B cell (primary cell): Measurements from ENCODE around the gene SLC4A2. TPM values are rescaled to one million over a fixed set of nuclear protein-coding genes. Genes with fewer than 3 reads are reported as not detected.

Experiments used
- ATAC-seq: fragments of 200-7000 bp; cut with Tn5 transposase; one replicate; pipeline ENCODE4 v1.10.0; 2021; ENCODE audit warnings: low read depth, mild to moderate bottlenecking, moderate number of reproducible peaks, moderate library complexity
- CTCF ChIA-PET: fragments of 350-600 bp; sonication (Branson Sonifier 250); formaldehyde crosslinking; loops from one replicate; lab custom pipeline; 2021; ENCODE audit warnings: antibody characterized with exemption, inconsistent platforms; lab: Charles Lee
- POLR2A ChIA-PET: fragments of 350-600 bp; sonication (Branson Sonifier 250); formaldehyde crosslinking; loops from one replicate; lab custom pipeline; 2021; ENCODE audit warnings: antibody characterized with exemption; lab: Charles Lee
- DNase-seq: peaks from one replicate; pipeline ENCODE4 v3.0.0; 2013
- H2AFZ ChIP-seq: 2 replicates; pipeline ENCODE4 v1.6.1; 2012; ENCODE audit warnings: mild to moderate bottlenecking, low read depth, low read length; ENCODE audit not compliant: insufficient read depth, poor library complexity, severe bottlenecking
- H3K27ac ChIP-seq, 2 donors: 1 replicate in 1 of 2; 2 replicates in 1 of 2; pipeline ENCODE4 v1.5.1; 2012 to 2013; ENCODE audit warnings: low read length in 2 of 2, mild to moderate bottlenecking in 2 of 2, moderate library complexity in 1 of 2
- H3K27me3 ChIP-seq, 4 experiments: fragments of 200-600 bp in 1 of 4; sonication (generic) in 1 of 4; replicated peaks in 1 of 4; 1 replicate in 2 of 4; 2 replicates in 2 of 4; pipeline versions ENCODE4 v1.6.1 to v1.7.0; 2013 to 2016; ENCODE audit warnings: low read length in 3 of 4, mild to moderate bottlenecking in 2 of 4, mixed read lengths in 1 of 4, moderate library complexity in 1 of 4; ENCODE audit not compliant: insufficient read depth in 4 of 4, control insufficient read depth in 3 of 4; ENCODE audit errors: control extremely low read depth in 1 of 4
- H3K36me3 ChIP-seq, 2 experiments: replicated peaks in 1 of 2; 1 replicate in 1 of 2; 2 replicates in 1 of 2; pipeline versions ENCODE4 v1.6.1 to v1.7.1; 2013; ENCODE audit warnings: low read length in 1 of 2; ENCODE audit not compliant: insufficient read depth in 2 of 2, control insufficient read depth in 1 of 2; ENCODE audit errors: control extremely low read depth in 1 of 2, extremely low read depth in 1 of 2
- H3K4me1 ChIP-seq, 2 donors: fragments of 200-600 bp in 1 of 2; sonication (generic) in 1 of 2; 1 replicate in 1 of 2; 2 replicates in 1 of 2; pipeline versions ENCODE4 v1.5.1 to v1.6.1; 2013 to 2017; ENCODE audit warnings: low read length in 2 of 2; ENCODE audit not compliant: control insufficient read depth in 2 of 2, insufficient read depth in 2 of 2
- H3K4me2 ChIP-seq: replicated peaks from 2 replicates; pipeline ENCODE3; 2012; ENCODE audit warnings: mild to moderate bottlenecking, low read depth, low read length; ENCODE audit not compliant: poor library complexity, severe bottlenecking
- H3K4me3 ChIP-seq, 5 experiments: fragments of 200-600 bp in 1 of 5; sonication (generic) in 1 of 5; 1 replicate in 3 of 5; 2 replicates in 2 of 5; pipeline versions ENCODE4 v1.5.1 to v1.7.0; 2011 to 2016; ENCODE audit warnings: low read length in 4 of 5, mild to moderate bottlenecking in 4 of 5, low read depth in 2 of 5, control low read depth in 1 of 5, moderate library complexity in 1 of 5; ENCODE audit not compliant: insufficient read depth in 1 of 5; ENCODE audit errors: control extremely low read depth in 1 of 5, extremely low read depth in 1 of 5
- H3K79me2 ChIP-seq: fragments of 200-600 bp; sonication (generic); one replicate; pipeline ENCODE4 v1.6.0; 2016; ENCODE audit warnings: low read length; ENCODE audit not compliant: control insufficient read depth, insufficient read depth
- H3K9ac ChIP-seq: fragments of 200-600 bp; sonication (generic); 2 replicates; pipeline ENCODE4 v1.6.1; 2017; ENCODE audit warnings: mild to moderate bottlenecking, low read length, moderate library complexity
- H3K9me3 ChIP-seq, 3 donors: one replicate each; pipeline versions ENCODE4 v1.6.1 to v1.7.1; 2013; ENCODE audit warnings: low read length in 2 of 3; ENCODE audit not compliant: control insufficient read depth in 2 of 3, insufficient read depth in 1 of 3; ENCODE audit errors: control extremely low read depth in 1 of 3
- H4K20me1 ChIP-seq: 2 replicates; pipeline ENCODE4 v1.6.0; 2012; ENCODE audit warnings: mild to moderate bottlenecking, low read length; ENCODE audit not compliant: insufficient read depth, control insufficient read depth, poor library complexity, severe bottlenecking
- H3K27ac Mint-ChIP-seq: one replicate; pipeline ENCODE4 v1.8.0; 2021; ENCODE audit warnings: mixed read lengths
- H3K27me3 Mint-ChIP-seq: one replicate; pipeline ENCODE4 v1.8.0; 2021; ENCODE audit warnings: mixed read lengths
- H3K4me1 Mint-ChIP-seq: one replicate; pipeline ENCODE4 v1.8.0; 2021; ENCODE audit warnings: mixed read lengths
- H3K4me3 Mint-ChIP-seq: one replicate; pipeline ENCODE4 v1.8.0; 2021; ENCODE audit warnings: mixed read lengths
- H3K9me3 Mint-ChIP-seq: one replicate; pipeline ENCODE4 v1.8.0; 2022; ENCODE audit warnings: mixed read lengths; ENCODE audit not compliant: insufficient read depth
- EZH2 ChIP-seq: IDR thresholded peaks from 2 replicates; pipeline ENCODE4 v1.6.1; 2012; ENCODE audit warnings: borderline replicate concordance, low read depth, mild to moderate bottlenecking, moderate library complexity, low read length; ENCODE audit not compliant: insufficient read depth, poor library complexity, severe bottlenecking
- WGBS: methylation state at CpG from one replicate; pipeline ENCODE4 v1.1.5; 2013; ENCODE audit warnings: missing lambda C conversion rate; ENCODE audit not compliant: insufficient coverage; 5-methylcytosine and 5-hydroxymethylcytosine counted together
- intact Hi-C: fragments of 100-400 bp; cut with micrococcal nuclease; formaldehyde crosslinking; loops from one replicate; pipeline ENCODE4 v1.10.0; 2022
- polyA plus RNA-seq: library from polyadenylated mRNA; depleted of rRNA; stranded (reverse); fragments of >200 nt; gene quantifications from 2 replicates; pipeline ENCODE4 v1.2.3, GENCODE V29; 2012
- total RNA-seq, 2 donors: library from RNA; stranded (reverse); fragments of 120-200 nt in 1 of 2; gene quantifications; 1 replicate in 1 of 2; 2 replicates in 1 of 2; pipeline versions ENCODE4 v1.2.3 to v1.2.4, GENCODE V29; 2013 to 2022
- TF ChIP-seq, protein P1 (sequence below): fragments of 200-600 bp; IDR thresholded peaks from one replicate; pipeline ENCODE4 v1.8.0; 2022; ENCODE audit warnings: antibody characterized with exemption, mild to moderate bottlenecking

Gene SLC4A2
- total and polyA plus RNA-seq, 2 donors (not counting 1 experiment from before 2014, with no cell fraction given), result 82.8 to 113 TPM

DNA sequence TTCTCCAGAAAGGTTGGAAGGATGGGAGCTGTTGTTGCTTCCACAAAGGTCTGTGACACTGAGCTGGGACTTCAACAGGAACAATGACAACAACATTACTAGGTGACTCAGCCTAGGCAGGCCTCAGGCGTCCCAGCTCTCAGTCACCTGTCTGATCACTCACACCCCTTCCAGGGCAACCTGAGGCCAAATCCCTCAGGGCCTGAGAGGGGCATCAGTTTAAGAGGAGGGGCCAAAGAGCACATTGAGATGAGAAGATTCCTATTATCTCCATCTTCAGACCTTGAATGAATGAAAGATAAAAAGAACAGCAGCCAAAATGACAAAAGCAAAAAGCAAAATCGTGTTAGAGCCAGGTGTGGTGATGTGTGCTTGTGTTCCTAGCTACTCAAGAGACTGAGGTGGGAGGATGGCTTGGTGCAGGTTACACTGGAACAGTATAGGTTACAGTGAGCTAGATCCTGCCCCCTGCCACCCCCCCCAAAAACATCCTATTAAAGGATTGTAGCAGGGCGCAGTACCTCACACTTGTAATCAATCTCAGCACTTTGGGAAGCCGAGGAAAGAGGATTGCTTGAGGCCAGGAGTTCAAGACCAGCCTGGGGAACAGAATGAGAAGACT lies 34.8 kb upstream of the SLC4A2 start, which contains the start of gene ATG9B:
Gene ATG9B (minus strand): TSS at position 60 of the 622 bp plus-strand sequence. CDS start 71 bp downstream, outside the sequence.
- peaks cover 23% of the 10 kb centered on the region for H3K4me1 Mint-ChIP-seq
- intact Hi-C loops, result loop anchor here (5.0 to 10.0 kb wide), 2 partner anchors 660 to 1252 kb away; partner anchors contain the start of genes REPIN1 and ZNF467
- H3K4me2 ChIP-seq, result no peak within 1 kb of the TSS
- no peaks in the 10 kb centered on the region for H3K36me3 ChIP-seq
- H3K27me3 ChIP-seq, result peaks cover 0 to 51% (median 24%) of the 10 kb centered on the region in 4 experiments
- H4K20me1 ChIP-seq, result no peaks in the 10 kb centered on the region
- H3K4me3 Mint-ChIP-seq, result no peak within 1 kb of the TSS
- no peak within 1 kb of the TSS for H3K9ac ChIP-seq
- peaks cover 15 to 17% of the 10 kb centered on the region in 2 donors for H3K4me1 ChIP-seq
- ChIA-PET CTCF (interaction anchor here (1.2 kb wide), 1 partner anchor 16 kb away, joined by 3 read pairs; no protein-coding TSS in a partner anchor), POLR2A (no interaction called here)
- no peak within 1 kb of the TSS for H3K27ac ChIP-seq
- no peak within 1 kb of the TSS for H3K27ac Mint-ChIP-seq
- no peaks in the 10 kb centered on the region for H3K9me3 ChIP-seq
- no peaks in the 10 kb centered on the region for H3K9me3 Mint-ChIP-seq
- no peak within 1 kb of the TSS for H3K4me3 ChIP-seq
- ATAC-seq (no peak), DNase-seq (no peak)
- TF ChIP-seq EZH2, result no peak
- TF ChIP-seq, protein P1, sequence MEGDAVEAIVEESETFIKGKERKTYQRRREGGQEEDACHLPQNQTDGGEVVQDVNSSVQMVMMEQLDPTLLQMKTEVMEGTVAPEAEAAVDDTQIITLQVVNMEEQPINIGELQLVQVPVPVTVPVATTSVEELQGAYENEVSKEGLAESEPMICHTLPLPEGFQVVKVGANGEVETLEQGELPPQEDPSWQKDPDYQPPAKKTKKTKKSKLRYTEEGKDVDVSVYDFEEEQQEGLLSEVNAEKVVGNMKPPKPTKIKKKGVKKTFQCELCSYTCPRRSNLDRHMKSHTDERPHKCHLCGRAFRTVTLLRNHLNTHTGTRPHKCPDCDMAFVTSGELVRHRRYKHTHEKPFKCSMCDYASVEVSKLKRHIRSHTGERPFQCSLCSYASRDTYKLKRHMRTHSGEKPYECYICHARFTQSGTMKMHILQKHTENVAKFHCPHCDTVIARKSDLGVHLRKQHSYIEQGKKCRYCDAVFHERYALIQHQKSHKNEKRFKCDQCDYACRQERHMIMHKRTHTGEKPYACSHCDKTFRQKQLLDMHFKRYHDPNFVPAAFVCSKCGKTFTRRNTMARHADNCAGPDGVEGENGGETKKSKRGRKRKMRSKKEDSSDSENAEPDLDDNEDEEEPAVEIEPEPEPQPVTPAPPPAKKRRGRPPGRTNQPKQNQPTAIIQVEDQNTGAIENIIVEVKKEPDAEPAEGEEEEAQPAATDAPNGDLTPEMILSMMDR, result no peak
- H3K79me2 ChIP-seq, result peaks cover 8% of the 10 kb centered on the region
- 100% methylated on average over 1 of the region's 4 CpGs for WGBS
- peaks cover 29% of the 10 kb centered on the region for H3K27me3 Mint-ChIP-seq
- no peak within 1 kb of the TSS for H2AFZ ChIP-seq
